H9 (cell line): ENCODE data around the gene FYN. TPM values are rescaled to one million over a fixed set of nuclear protein-coding genes. Genes with fewer than 3 reads are reported as not detected.

Experiments used
- DNase-seq: peaks from one replicate; pipeline ENCODE4 v3.0.0-alpha.2; 2017
- H2AFZ ChIP-seq: one replicate; pipeline ENCODE4 v1.6.1; 2013; ENCODE audit warnings: mild to moderate bottlenecking, low read length, control low read depth, moderate library complexity
- H2AK5ac ChIP-seq: 2 replicates; pipeline ENCODE4 v1.6.1; 2013; ENCODE audit warnings: low read length, control low read depth, mixed read lengths; ENCODE audit not compliant: insufficient read length
- H2BK120ac ChIP-seq: one replicate; pipeline ENCODE4 v1.6.1; 2013; ENCODE audit warnings: low read depth, mild to moderate bottlenecking, low read length, control low read depth, inconsistent platforms; ENCODE audit not compliant: poor library complexity, severe bottlenecking
- H2BK12ac ChIP-seq: 2 replicates; pipeline ENCODE4 v1.6.1; 2013; ENCODE audit warnings: low read length, control low read depth, mixed read lengths, low read depth; ENCODE audit not compliant: insufficient read length
- H2BK15ac ChIP-seq: 2 replicates; pipeline ENCODE4 v1.6.1; 2013; ENCODE audit warnings: low read depth, low read length, control low read depth
- H2BK20ac ChIP-seq: one replicate; pipeline ENCODE4 v1.6.1; 2013; ENCODE audit warnings: low read depth, mild to moderate bottlenecking, low read length, control low read depth, inconsistent platforms; ENCODE audit not compliant: poor library complexity, severe bottlenecking
- H2BK5ac ChIP-seq: 2 replicates; pipeline ENCODE4 v1.6.1; 2013; ENCODE audit warnings: low read length, control low read depth, mixed read lengths; ENCODE audit not compliant: insufficient read length
- H3K14ac ChIP-seq: 2 replicates; pipeline ENCODE4 v1.6.1; 2013; ENCODE audit warnings: low read length, control low read depth; ENCODE audit not compliant: insufficient read depth
- H3K18ac ChIP-seq: 2 replicates; pipeline ENCODE4 v1.6.1; 2013; ENCODE audit warnings: low read depth, mild to moderate bottlenecking, mixed read lengths, low read length, control low read depth; ENCODE audit not compliant: insufficient read length
- H3K23ac ChIP-seq: 2 replicates; pipeline ENCODE4 v1.6.1; 2013; ENCODE audit warnings: low read length, control low read depth, mixed read lengths, low read depth; ENCODE audit not compliant: insufficient read length
- H3K23me2 ChIP-seq: 2 replicates; pipeline ENCODE4 v1.6.1; 2013; ENCODE audit warnings: low read depth, mild to moderate bottlenecking, mixed read lengths, low read length, control low read depth; ENCODE audit not compliant: insufficient read length, poor library complexity, severe bottlenecking
- H3K27ac ChIP-seq: 2 replicates; pipeline ENCODE4 v1.5.1; 2013; ENCODE audit warnings: low read length, control low read depth, mixed read lengths, low read depth; ENCODE audit not compliant: insufficient read length
- H3K27me3 ChIP-seq: 2 replicates; pipeline ENCODE4 v1.6.1; 2013; ENCODE audit warnings: low read length, control low read depth, inconsistent platforms; ENCODE audit not compliant: insufficient read depth
- H3K4ac ChIP-seq: 2 replicates; pipeline ENCODE4 v1.6.1; 2013; ENCODE audit warnings: low read depth, mild to moderate bottlenecking, control low read depth, inconsistent platforms, low read length, moderate library complexity
- H3K4me1 ChIP-seq: 2 replicates; pipeline ENCODE4 v1.6.1; 2013; ENCODE audit warnings: low read length, control low read depth, inconsistent platforms; ENCODE audit not compliant: insufficient read depth
- H3K4me2 ChIP-seq: 2 replicates; pipeline ENCODE4 v1.6.1; 2013; ENCODE audit warnings: low read length, control low read depth, mixed read lengths; ENCODE audit not compliant: insufficient read length, insufficient read depth
- H3K56ac ChIP-seq: 2 replicates; pipeline ENCODE4 v1.6.1; 2013; ENCODE audit warnings: low read depth, mild to moderate bottlenecking, mixed read lengths, low read length, control low read depth; ENCODE audit not compliant: insufficient read length
- H3K79me1 ChIP-seq: 2 replicates; pipeline ENCODE4 v1.6.1; 2013; ENCODE audit warnings: low read depth, mild to moderate bottlenecking, moderate library complexity, low read length, control low read depth, inconsistent platforms; ENCODE audit not compliant: insufficient read depth, poor library complexity, severe bottlenecking
- H3K79me2 ChIP-seq: 2 replicates; pipeline ENCODE4 v1.6.1; 2013; ENCODE audit warnings: low read length, control low read depth, inconsistent platforms; ENCODE audit not compliant: insufficient read depth
- H3K9ac ChIP-seq: 2 replicates; pipeline ENCODE4 v1.6.1; 2013; ENCODE audit warnings: low read length, control low read depth, mixed read lengths; ENCODE audit not compliant: insufficient read length; ENCODE audit errors: extremely low read depth
- H3K9me3 ChIP-seq: one replicate; pipeline ENCODE4 v1.6.1; 2013; ENCODE audit warnings: low read depth, low read length, inconsistent platforms; ENCODE audit not compliant: control insufficient read depth
- H3T11ph ChIP-seq: one replicate; pipeline ENCODE4 v1.6.1; 2013; ENCODE audit warnings: mild to moderate bottlenecking, low read length, control low read depth, inconsistent platforms
- H4K20me1 ChIP-seq: one replicate; pipeline ENCODE4 v1.6.1; 2013; ENCODE audit not compliant: control insufficient read depth, insufficient read length, insufficient read depth
- H4K5ac ChIP-seq: 2 replicates; pipeline ENCODE4 v1.6.1; 2013; ENCODE audit warnings: low read depth, mild to moderate bottlenecking, mixed read lengths, low read length, control low read depth; ENCODE audit not compliant: insufficient read length
- H4K8ac ChIP-seq: replicated peaks from 2 replicates; pipeline ENCODE4 v1.6.1; 2013; ENCODE audit warnings: low read length, control low read depth, mixed read lengths, low read depth; ENCODE audit not compliant: insufficient read length
- H4K91ac ChIP-seq: 2 replicates; pipeline ENCODE4 v1.6.1; 2013; ENCODE audit warnings: low read depth, mild to moderate bottlenecking, moderate library complexity, mixed read lengths, low read length, control low read depth; ENCODE audit not compliant: insufficient read length
- H3K27ac Mint-ChIP-seq, 3 experiments: 2 replicates in 2 of 3; 3 replicates in 1 of 3; pipeline ENCODE4 v1.8.0; 2020 to 2021; ENCODE audit warnings: mixed read lengths in 3 of 3, mild to moderate bottlenecking in 1 of 3, moderate library complexity in 1 of 3
- H3K27me3 Mint-ChIP-seq: 2 replicates; pipeline ENCODE4 v1.8.0; 2021; ENCODE audit warnings: low read depth, mild to moderate bottlenecking, moderate library complexity, mixed read lengths
- H3K36me3 Mint-ChIP-seq, 3 experiments: 2 replicates in 2 of 3; 3 replicates in 1 of 3; pipeline ENCODE4 v1.8.0; 2020 to 2021; ENCODE audit warnings: low read depth in 3 of 3, mixed read lengths in 3 of 3; ENCODE audit not compliant: insufficient read depth in 1 of 3
- H3K4me1 Mint-ChIP-seq, 2 experiments: 2 replicates each; pipeline ENCODE4 v1.8.0; 2020; ENCODE audit warnings: mixed read lengths in 2 of 2
- H3K4me3 Mint-ChIP-seq, 2 experiments: 2 replicates in 1 of 2; 3 replicates in 1 of 2; pipeline ENCODE4 v1.8.0; 2020 to 2021; ENCODE audit warnings: mild to moderate bottlenecking in 2 of 2, mixed read lengths in 2 of 2, moderate library complexity in 1 of 2
- H3K9me3 Mint-ChIP-seq, 2 experiments: 2 replicates in 1 of 2; 3 replicates in 1 of 2; pipeline ENCODE4 v1.8.0; 2020; ENCODE audit warnings: mild to moderate bottlenecking in 2 of 2, mixed read lengths in 2 of 2, moderate library complexity in 1 of 2
- CTCF ChIP-seq: fragments of 200-600 bp; sonication (generic); conservative IDR thresholded peaks from 3 replicates; pipeline ENCODE4 v1.8.0; 2021; ENCODE audit warnings: antibody characterized with exemption, mild to moderate bottlenecking
- WGBS: extraction: QIAGEN DNeasy Blood & Tissue Kit; methylation state at CpG from one replicate; pipeline ENCODE4 v1.1.7; 2013; ENCODE audit warnings: missing lambda C conversion rate, low lambda C conversion rate, mixed read lengths; ENCODE audit not compliant: insufficient read length; ENCODE audit errors: extremely low coverage; 5-methylcytosine and 5-hydroxymethylcytosine counted together
- total RNA-seq: library from RNA; stranded (reverse); gene quantifications from 2 replicates; pipeline ENCODE4 v1.2.1, GENCODE V29; 2021

The FYN gene
- total RNA-seq, 1 experiment from 2014 or later, result 64.8 TPM

GRCh38 chr6:111857674-111858337 lies 15.4 kb downstream of the FYN start:
- Mint-ChIP-seq H3K4me3 (no peak overlapping the region), H3K27me3 (no peaks in the 10 kb centered on the region), H3K4me1 (peaks cover 62 to 83% of the 10 kb centered on the region in 2 experiments), H3K27ac (peak overlapping the region in 2 of 3 experiments; percentile 6 to 74; a peak in 2 of 7 replicates), H3K36me3 (no peaks in the 10 kb centered on the region; a peak in 1 of 7 replicates), H3K9me3 (no peaks in the 10 kb centered on the region)
- Histone ChIP-seq H3K9ac (no peak overlapping the region), H3K4me2 (no peak overlapping the region), H2AFZ (no peak overlapping the region), H3K79me2 (no peaks in the 10 kb centered on the region; the same call in 1 of the 2 replicates), H3K18ac (no peak overlapping the region), H3K4me1 (peaks cover 19% of the 10 kb centered on the region), H3K14ac (no peak overlapping the region), H2BK20ac (no peak overlapping the region), H3T11ph (no peak overlapping the region), H3K27ac (no peak overlapping the region), H3K9me3 (no peaks in the 10 kb centered on the region), H4K5ac (no peak overlapping the region), H3K4ac (no peak overlapping the region), H2BK5ac (no peak overlapping the region), H3K23me2 (no peaks in the 10 kb centered on the region), H4K20me1 (no peaks in the 10 kb centered on the region), H2AK5ac (no peak overlapping the region), H4K91ac (no peak overlapping the region), H2BK120ac (no peak overlapping the region), H3K27me3 (no peaks in the 10 kb centered on the region), H4K8ac (no peak overlapping the region), H3K79me1 (no peaks in the 10 kb centered on the region), H3K56ac (no peak overlapping the region), H2BK12ac (no peak overlapping the region), H2BK15ac (no peak overlapping the region), H3K23ac (no peak overlapping the region)
- no peak for DNase-seq
- TF ChIP-seq CTCF, result no peak
- no CpG with 5 or more reads among the region's 8 CpGs for WGBS
